Mesendoderm (in vitro differentiated cells): ENCODE results near the gene PCDHA10.
"Not testable (repeated sequence)": the region's sequence is repeated elsewhere in the genome, so short reads cannot be mapped to it uniquely, and the experiment has no call there.

Experiments
- DNase-seq: peaks from one replicate; pipeline ENCODE4 v3.0.0; 2013
- H2AK5ac ChIP-seq: 2 replicates; pipeline ENCODE4 v1.6.1; 2013; ENCODE audit warnings: low read length, inconsistent platforms
- H2BK120ac ChIP-seq: 2 replicates; pipeline ENCODE4 v1.6.1; 2013; ENCODE audit warnings: low read depth, mild to moderate bottlenecking, low read length, moderate library complexity, mixed read lengths
- H2BK15ac ChIP-seq: replicated peaks from 2 replicates; pipeline ENCODE4 v1.6.1; 2013; ENCODE audit warnings: low read depth, mild to moderate bottlenecking, moderate library complexity
- H2BK5ac ChIP-seq: 2 replicates; pipeline ENCODE4 v1.6.1; 2013; ENCODE audit warnings: low read length, inconsistent platforms
- H3K18ac ChIP-seq: 2 replicates; pipeline ENCODE4 v1.6.1; 2013; ENCODE audit warnings: mild to moderate bottlenecking, low read length, mixed read lengths
- H3K23ac ChIP-seq: one replicate; pipeline ENCODE4 v1.6.1; 2013; ENCODE audit warnings: low read length
- H3K27ac ChIP-seq: 2 replicates; pipeline ENCODE4 v1.5.1; 2013; ENCODE audit warnings: low read depth, mild to moderate bottlenecking, inconsistent platforms, low read length, moderate library complexity
- H3K27me3 ChIP-seq: 2 replicates; pipeline ENCODE4 v1.6.1; 2013; ENCODE audit warnings: low read length, control low read depth, mild to moderate bottlenecking, inconsistent platforms; ENCODE audit not compliant: insufficient read depth, poor library complexity
- H3K36me3 ChIP-seq: 2 replicates; pipeline ENCODE4 v1.6.1; 2013; ENCODE audit warnings: low read length, inconsistent platforms; ENCODE audit not compliant: control insufficient read depth, insufficient read depth
- H3K4ac ChIP-seq: one replicate; pipeline ENCODE4 v1.6.1; 2013; ENCODE audit warnings: low read depth, mild to moderate bottlenecking, low read length, moderate library complexity
- H3K4me1 ChIP-seq: 2 replicates; pipeline ENCODE4 v1.6.1; 2013; ENCODE audit warnings: low read depth, low read length, inconsistent platforms; ENCODE audit not compliant: control insufficient read depth
- H3K4me2 ChIP-seq: 2 replicates; pipeline ENCODE4 v1.6.1; 2013; ENCODE audit warnings: low read length
- H3K4me3 ChIP-seq: 2 replicates; pipeline ENCODE4 v1.5.1; 2013; ENCODE audit warnings: mild to moderate bottlenecking, low read length
- H3K56ac ChIP-seq: one replicate; pipeline ENCODE4 v1.6.1; 2013; ENCODE audit warnings: low read length
- H3K79me1 ChIP-seq: 2 replicates; pipeline ENCODE4 v1.6.1; 2013; ENCODE audit warnings: low read length, inconsistent platforms
- H3K79me2 ChIP-seq: 2 replicates; pipeline ENCODE4 v1.6.1; 2013; ENCODE audit warnings: mild to moderate bottlenecking, low read length; ENCODE audit not compliant: control insufficient read depth, insufficient read depth
- H3K9ac ChIP-seq: 2 replicates; pipeline ENCODE4 v1.6.1; 2013; ENCODE audit warnings: low read length, inconsistent platforms
- H4K5ac ChIP-seq: one replicate; pipeline ENCODE4 v1.6.1; 2013; ENCODE audit warnings: low read length
- H4K8ac ChIP-seq: one replicate; pipeline ENCODE4 v1.6.1; 2013; ENCODE audit warnings: low read depth, mild to moderate bottlenecking, control low read depth, low read length, moderate library complexity
- WGBS: extraction: QIAGEN DNeasy Blood & Tissue Kit; methylation state at CpG from one replicate; pipeline ENCODE4 v1.1.7; 2013; ENCODE audit warnings: low lambda C conversion rate, missing lambda C conversion rate; ENCODE audit not compliant: insufficient coverage; ENCODE audit errors: extremely low coverage; 5-methylcytosine and 5-hydroxymethylcytosine counted together

The PCDHA10 gene

GRCh38 chr5:140821375-140822280 is 34.1 kb upstream of the PCDHA10 start, which contains the start of gene PCDHA5:
Gene PCDHA5, plus strand, starts transcription at chr5:140821613.
- Histone ChIP-seq H3K27me3 (no peaks in the 10 kb centered on the region), H3K79me2 (no peaks in the 10 kb centered on the region), H3K4me2 (no peak within 1 kb of the TSS), H2BK120ac (no peak within 1 kb of the TSS), H3K4ac (no peak within 1 kb of the TSS), H3K9ac (no peak within 1 kb of the TSS), H4K5ac (no peak within 1 kb of the TSS), H3K4me3 (no peak within 1 kb of the TSS), H4K8ac (no peak within 1 kb of the TSS), H2BK15ac (no peak within 1 kb of the TSS), H3K56ac (no peak within 1 kb of the TSS), H3K79me1 (no peaks in the 10 kb centered on the region), H3K4me1 (no peaks in the 10 kb centered on the region), H3K18ac (no peak within 1 kb of the TSS), H2BK5ac (no peak within 1 kb of the TSS), H3K36me3 (no peaks in the 10 kb centered on the region), H3K23ac (no peak within 1 kb of the TSS), H2AK5ac (no peak within 1 kb of the TSS), H3K27ac (no peak within 1 kb of the TSS)
- DNase-seq: no peak
- 100% methylated on average over 2 of the region's 39 CpGs for WGBS

GRCh38 chr5:140822281-140822629 is 33.4 kb upstream of the PCDHA10 start:
- Histone ChIP-seq H3K27me3 (no peaks in the 10 kb centered on the region), H4K8ac (no peak overlapping the region), H2BK15ac (no peak overlapping the region), H2AK5ac (no peak overlapping the region), H3K4ac (no peak overlapping the region), H3K56ac (no peak overlapping the region), H3K23ac (no peak overlapping the region), H2BK5ac (no peak overlapping the region), H3K79me1 (no peaks in the 10 kb centered on the region), H3K36me3 (no peaks in the 10 kb centered on the region), H3K4me1 (no peaks in the 10 kb centered on the region), H3K79me2 (no peaks in the 10 kb centered on the region), H3K27ac (no peak overlapping the region), H3K18ac (no peak overlapping the region), H2BK120ac (no peak overlapping the region), H4K5ac (no peak overlapping the region), H3K4me3 (no peak overlapping the region), H3K4me2 (no peak overlapping the region), H3K9ac (no peak overlapping the region)
- DNase-seq: no peak
- no CpG with 5 or more reads among the region's 6 CpGs for WGBS

GRCh38 chr5:140822969-140823368 is 32.7 kb upstream of the PCDHA10 start:
- not testable (repeated sequence) for DNase-seq, H3K4me3 ChIP-seq, H3K4ac ChIP-seq

GRCh38 chr5:140823475-140823874 is 32.2 kb upstream of the PCDHA10 start:
- Histone ChIP-seq H3K4me3 (no peak overlapping the region), H3K9ac (no peak overlapping the region), H4K5ac (no peak overlapping the region), H3K4ac (no peak overlapping the region), H3K23ac (no peak overlapping the region), H2BK5ac (no peak overlapping the region), H2BK15ac (no peak overlapping the region), H3K36me3 (no peaks in the 10 kb centered on the region), H2BK120ac (no peak overlapping the region), H3K79me2 (no peaks in the 10 kb centered on the region), H2AK5ac (no peak overlapping the region), H3K79me1 (no peaks in the 10 kb centered on the region), H3K27me3 (no peaks in the 10 kb centered on the region), H4K8ac (no peak overlapping the region), H3K27ac (no peak overlapping the region), H3K56ac (no peak overlapping the region), H3K4me1 (no peaks in the 10 kb centered on the region), H3K4me2 (no peak overlapping the region), H3K18ac (no peak overlapping the region)
- no peak for DNase-seq
- no CpG with 5 or more reads among the region's 38 CpGs for WGBS

More at GRCh38 chr5:140822969-140823368, 32.7 kb upstream of the PCDHA10 start:
- not testable (repeated sequence) for H3K18ac ChIP-seq, H3K27ac ChIP-seq, H3K4me1 ChIP-seq, H2AK5ac ChIP-seq, H3K56ac ChIP-seq, H4K8ac ChIP-seq, H4K5ac ChIP-seq, H2BK120ac ChIP-seq, H3K79me2 ChIP-seq, H3K9ac ChIP-seq, H3K36me3 ChIP-seq, H3K27me3 ChIP-seq, H3K79me1 ChIP-seq, H3K4me2 ChIP-seq, H2BK5ac ChIP-seq, H2BK15ac ChIP-seq, H3K23ac ChIP-seq
- no CpG with 5 or more reads among the region's 48 CpGs for WGBS

GRCh38 chr5:140827704-140828361 is 27.9 kb upstream of the PCDHA10 start, which contains the start of gene PCDHA6:
Gene PCDHA6, plus strand, starts transcription at chr5:140827960. Its CDS starts 132 bp downstream, at chr5:140828092.
- Histone ChIP-seq H3K4me3 (peak within 1 kb of the TSS; percentile 43), H3K23ac (no peak within 1 kb of the TSS), H2BK15ac (no peak within 1 kb of the TSS), H3K36me3 (no peaks in the 10 kb centered on the region), H3K27me3 (no peaks in the 10 kb centered on the region), H3K79me1 (no peaks in the 10 kb centered on the region), H4K8ac (no peak within 1 kb of the TSS), H3K56ac (peak within 1 kb of the TSS; percentile 85), H2BK120ac (no peak within 1 kb of the TSS), H3K4ac (no peak within 1 kb of the TSS), H2BK5ac (no peak within 1 kb of the TSS), H3K79me2 (no peaks in the 10 kb centered on the region), H3K9ac (peak within 1 kb of the TSS; percentile 68), H3K4me1 (no peaks in the 10 kb centered on the region), H4K5ac (no peak within 1 kb of the TSS), H3K27ac (no peak within 1 kb of the TSS), H3K4me2 (no peak within 1 kb of the TSS), H3K18ac (no peak within 1 kb of the TSS), H2AK5ac (no peak within 1 kb of the TSS)
- no CpG with 5 or more reads among the region's 27 CpGs for WGBS
- peak; percentile 21 for DNase-seq
